ENCODE measurements around the gene SOSTDC1.
"Not testable (repeated sequence)": the region's sequence is repeated elsewhere in the genome, so short reads cannot be mapped to it uniquely, and the experiment has no call there.

SOSTDC1 gene, protein sequence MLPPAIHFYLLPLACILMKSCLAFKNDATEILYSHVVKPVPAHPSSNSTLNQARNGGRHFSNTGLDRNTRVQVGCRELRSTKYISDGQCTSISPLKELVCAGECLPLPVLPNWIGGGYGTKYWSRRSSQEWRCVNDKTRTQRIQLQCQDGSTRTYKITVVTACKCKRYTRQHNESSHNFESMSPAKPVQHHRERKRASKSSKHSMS
- 0 to 1.4 (median 0) reads per million in 17 experiments for total RNA-seq

DNA sequence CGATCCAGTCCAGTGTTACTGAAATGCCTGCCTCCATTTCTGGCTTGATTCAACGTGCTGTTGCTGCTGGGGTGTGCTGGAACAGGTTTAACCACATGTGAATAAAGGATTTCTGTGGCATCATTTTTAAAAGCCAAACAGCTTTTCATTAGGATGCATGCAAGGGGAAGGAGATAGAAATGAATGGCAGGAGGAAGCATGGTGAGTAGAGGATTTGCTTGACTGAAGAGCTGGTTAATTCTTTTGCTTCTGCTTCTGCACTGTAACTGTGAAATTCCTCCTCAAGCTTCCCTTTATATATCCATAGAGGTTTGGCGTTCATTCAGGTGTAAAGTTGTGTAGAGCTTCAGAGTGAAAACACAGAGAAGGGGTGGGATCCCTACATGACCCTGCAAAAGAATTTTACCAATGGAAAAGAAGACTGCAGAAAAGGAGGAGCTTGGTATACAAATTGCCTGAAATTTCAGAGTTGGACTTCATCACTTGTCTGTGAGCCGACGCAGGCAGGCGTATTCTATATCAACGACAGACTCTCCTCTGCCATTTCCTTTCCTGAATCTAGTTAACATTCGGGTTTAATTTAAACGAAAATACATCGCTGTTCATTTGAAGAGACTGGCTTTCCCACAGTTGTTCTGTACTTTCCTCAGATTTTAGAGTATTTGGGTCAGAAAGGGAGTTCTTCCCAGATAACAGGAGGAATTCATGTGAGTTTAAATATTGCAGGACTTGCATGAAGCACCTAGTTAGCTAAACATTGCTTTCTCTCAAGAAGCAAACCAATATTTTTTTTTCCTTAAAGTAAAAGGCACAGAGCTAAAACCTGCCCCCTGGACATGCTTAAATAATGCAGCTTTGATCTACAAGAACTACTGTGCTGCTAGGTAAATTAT lies at the start of gene SOSTDC1:
SOSTDC1 (minus strand) TSS at position 270 of the 893 bp plus-strand sequence; CDS start at position 200, 70 bp downstream.
- no peak for DNase-seq

DNA sequence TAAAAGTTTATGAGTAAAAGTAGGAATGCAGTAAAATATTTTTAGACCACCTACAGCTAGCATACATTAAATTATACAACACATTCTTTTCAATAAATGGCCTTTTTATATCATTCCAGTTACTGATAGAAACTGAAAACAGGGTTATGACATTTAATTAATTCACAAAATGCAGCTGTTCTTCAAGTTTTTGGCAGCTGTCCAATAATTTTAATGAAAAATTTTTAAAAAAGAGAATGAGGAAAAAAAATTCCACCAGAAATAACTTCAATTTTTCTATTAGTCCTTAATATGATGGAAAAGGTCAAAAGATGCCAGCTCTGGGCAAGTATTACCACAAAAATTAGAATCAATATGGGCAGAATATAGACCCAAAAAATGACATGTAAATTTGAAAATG lies 49.2 kb upstream of the SOSTDC1 start:
- DNase-seq = no peak

DNA sequence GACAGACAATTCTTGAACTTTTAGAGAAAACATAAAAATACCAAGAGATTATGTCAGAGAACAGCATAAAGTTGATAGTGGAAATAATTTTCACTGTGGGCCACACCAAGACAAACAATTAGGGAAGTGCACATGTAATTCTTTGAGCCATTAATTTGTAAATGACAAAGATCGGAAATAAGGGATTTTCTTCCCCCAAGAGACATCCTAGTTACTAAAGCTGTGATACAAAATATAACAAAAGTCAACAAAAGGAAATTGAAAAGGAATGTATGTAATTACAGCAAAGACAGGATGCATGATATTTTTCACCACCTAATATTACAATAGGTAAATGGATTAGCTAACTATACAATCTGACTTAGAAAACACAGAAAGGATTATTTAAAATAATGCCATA lies 48.7 kb upstream of the SOSTDC1 start:
- no peak for DNase-seq

DNA sequence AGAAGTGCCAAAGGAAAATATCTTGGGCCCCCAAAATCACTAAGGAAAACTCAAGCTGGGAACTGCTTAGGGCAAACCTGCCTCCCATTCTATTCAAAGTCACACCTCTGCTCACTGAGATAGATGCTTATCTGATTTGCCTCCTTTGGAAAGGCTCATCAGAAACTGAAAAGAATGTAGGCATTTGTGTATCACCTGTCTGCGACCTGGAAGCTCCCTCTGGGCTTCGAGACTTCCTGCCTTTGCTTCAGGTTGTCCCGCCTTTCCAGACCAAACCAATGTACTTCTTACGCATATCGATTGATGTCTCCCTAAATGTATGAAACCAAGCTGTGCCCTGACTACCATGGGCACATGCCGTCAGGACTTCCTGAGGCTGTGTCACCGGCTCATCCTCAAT lies 46.6 kb upstream of the SOSTDC1 start:
- DNase-seq = no peak

DNA sequence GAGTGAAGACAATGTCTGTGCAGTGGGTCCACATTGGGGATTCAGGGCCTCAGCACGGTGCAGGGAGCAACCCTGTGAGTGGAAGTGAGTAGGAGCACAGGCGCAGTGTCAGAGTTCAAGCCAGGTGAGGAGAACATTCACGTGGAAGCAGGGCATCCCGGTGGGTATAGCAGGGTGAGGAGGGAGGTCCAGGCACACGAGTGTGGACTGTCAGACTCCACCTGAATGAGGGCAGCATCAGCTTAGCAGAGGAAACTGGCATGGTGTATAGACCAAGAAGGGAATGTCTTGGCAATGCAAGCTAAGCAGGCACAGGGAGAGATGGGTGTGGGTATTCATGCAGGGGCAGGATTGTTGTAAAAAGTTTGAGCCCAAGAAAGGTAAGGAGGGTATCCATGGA lies 45.8 kb upstream of the SOSTDC1 start:
- no peak for DNase-seq

DNA sequence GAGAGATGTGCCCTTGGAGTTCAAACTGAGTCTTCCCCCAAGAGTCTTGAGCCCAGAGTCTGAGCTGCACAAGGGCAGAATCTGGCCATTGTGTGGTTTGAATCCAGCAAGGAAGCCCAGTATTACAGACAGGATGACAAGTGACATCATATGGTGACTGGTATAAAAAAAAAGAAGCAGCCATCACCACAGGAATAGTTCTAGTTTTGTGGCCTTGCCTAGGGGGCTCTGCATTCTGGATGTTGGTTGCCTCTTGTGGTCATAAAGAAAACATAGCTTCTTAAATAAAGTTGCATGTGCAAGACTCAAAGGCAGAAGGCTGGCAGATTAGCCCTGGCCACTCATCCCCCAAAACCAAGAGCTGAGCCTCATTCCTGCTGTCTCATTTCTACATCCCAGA lies 44.3 kb upstream of the SOSTDC1 start:
- DNase-seq = no peak

DNA sequence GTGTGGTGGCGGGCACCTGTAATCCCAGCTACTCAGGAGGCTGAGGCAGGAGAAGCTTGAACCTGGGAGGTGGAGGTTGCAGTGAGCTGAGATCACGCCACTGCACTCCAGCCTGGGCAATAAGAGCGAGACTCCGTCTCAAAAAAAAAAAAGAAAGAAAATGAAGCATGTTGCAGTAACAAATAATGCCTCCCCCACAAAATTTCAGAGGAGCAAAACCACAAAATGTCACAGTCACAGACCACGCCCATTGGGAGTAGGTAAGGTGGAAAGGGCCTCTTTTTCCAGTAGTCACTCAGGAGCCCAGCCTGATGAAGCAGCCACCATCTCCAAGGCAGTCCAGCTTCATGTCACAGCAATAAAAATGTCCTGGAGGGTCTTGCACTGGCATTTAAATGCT lies 40.9 kb upstream of the SOSTDC1 start:
- DNase-seq = not testable (repeated sequence)

DNA sequence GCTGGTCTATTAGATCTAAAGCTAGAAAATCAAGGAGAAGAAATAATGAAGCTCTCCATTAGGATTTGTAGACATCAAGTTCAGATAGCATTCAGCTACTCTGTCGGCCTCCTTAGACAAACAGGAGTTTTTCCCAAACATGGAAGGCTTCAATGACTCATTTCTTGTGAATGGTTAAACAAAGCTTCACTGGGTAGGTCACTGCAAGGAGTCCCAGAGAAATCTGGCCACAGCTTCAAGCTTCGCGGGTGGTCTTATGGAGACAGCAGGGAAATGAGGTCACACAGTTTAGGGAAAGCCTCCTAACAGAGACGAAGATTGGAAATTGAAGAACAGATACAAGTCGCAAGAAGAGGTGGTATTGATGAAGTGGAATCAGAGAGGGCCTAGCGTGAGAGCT lies 38.5 kb upstream of the SOSTDC1 start:
- no peak for DNase-seq

DNA sequence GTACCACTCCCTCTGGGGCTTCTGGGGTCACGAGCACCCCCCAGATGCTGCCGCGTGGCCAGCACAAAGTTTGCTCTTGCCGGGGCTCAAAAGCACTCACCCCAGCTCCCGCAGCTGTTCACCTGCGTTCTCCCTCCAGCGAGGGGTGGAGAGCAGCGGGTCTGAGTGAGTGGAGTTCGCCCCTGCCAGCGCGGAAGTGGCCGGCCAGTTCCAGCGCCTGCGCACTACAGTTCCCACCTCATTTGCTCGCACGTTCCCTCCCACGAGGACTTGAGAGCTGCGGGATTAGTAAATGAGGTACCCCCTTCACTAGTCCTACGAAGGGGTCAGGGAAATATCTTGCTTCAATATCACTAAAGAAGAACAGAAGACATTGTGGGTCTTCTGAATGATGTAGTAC lies 36.8 kb upstream of the SOSTDC1 start:
- DNase-seq = no peak

DNA sequence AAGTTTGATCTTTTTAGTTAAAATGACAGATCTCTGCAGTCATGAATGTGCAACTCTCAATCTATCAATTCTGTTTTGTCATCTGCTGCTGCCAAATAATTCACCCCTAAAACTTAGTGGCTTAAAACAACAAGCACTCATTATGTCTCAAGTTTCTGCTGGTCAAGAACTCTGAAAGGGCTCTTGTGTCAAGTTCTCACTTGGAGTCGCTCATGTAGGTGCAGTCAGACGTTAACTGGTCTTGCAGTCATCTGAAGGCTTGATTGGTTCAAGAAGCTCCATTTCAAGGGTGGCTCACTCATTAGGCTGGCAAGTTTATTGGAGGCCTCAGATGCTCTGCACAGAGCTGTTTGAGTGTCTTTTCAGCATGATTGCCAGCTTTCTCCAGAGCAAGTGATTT lies 32.6 kb upstream of the SOSTDC1 start:
- no peak for DNase-seq

DNA sequence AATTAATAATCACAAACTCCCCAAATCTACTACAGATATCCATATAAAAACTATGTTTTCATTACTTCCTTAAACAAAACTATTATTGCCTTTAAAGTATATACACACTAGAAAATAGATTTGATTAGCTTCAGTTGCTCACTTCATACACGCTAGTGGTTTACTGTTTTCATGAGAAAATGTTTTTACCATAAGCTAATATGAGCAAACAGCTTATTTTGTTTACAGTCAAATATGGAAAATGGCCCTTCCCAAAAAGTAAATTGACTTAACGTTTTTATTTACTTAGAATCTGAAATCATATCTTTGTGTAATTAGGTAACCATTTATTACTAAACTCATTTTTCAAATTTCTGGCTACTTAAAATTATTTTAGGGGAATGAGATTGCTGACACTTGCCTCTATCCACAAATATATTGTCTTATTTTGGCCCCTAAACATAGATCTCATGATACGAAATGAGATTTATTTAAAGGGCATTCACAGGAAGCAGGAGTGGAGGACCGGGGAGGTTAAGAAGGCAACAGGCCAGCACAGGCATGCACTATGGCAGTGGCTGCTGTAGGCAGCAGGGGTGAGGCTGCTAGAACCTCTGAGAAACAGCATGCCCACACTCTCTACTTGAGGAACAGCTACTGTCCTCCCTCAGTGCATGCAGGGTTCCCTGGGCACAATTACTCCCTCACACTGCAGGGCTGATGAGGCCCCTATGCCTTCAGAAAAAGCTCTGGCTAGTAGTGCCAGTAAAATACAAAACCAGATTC lies 29.6 kb upstream of the SOSTDC1 start:
- DNase-seq = peak in 3 of 4 experiments; percentile 6 to 11 (median 8)

DNA sequence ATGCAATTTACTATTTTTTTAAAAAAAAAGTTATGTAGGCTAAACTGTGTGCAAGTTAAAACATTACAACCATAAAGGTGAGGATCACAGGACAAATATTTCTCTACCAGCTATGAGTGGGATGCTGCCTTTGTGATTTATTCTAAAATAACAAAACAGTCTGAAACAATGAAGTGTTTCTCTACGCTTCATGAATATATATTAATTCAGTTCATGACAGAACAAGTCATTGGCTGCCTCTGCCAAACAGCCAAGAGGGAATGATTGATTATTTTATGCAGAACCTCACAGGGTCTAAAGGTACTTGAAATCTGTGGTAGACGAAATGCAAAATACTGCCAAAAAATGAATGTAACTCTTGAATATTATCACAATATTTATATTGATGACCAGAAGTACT lies 29.0 kb upstream of the SOSTDC1 start:
- DNase-seq = no peak

DNA sequence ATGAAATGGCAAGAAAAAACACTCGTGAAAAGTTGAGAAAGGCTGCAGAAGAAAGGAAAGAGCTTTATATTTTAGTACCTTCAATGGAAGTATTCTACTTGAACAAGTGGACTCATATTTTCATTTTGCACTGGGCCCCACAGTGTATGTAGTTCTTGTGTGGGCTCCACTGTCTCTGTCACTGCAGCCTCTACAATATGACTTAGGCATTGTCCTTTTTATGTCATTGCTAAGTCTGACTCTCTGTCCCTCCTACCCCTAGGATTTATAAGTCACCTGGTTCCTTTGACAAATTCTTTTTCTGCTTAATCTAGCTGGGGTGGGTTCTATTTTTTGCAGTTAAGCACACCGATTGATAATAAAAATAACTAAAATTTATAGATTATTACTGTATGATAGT lies 27.7 kb upstream of the SOSTDC1 start:
- no peak for DNase-seq

DNA sequence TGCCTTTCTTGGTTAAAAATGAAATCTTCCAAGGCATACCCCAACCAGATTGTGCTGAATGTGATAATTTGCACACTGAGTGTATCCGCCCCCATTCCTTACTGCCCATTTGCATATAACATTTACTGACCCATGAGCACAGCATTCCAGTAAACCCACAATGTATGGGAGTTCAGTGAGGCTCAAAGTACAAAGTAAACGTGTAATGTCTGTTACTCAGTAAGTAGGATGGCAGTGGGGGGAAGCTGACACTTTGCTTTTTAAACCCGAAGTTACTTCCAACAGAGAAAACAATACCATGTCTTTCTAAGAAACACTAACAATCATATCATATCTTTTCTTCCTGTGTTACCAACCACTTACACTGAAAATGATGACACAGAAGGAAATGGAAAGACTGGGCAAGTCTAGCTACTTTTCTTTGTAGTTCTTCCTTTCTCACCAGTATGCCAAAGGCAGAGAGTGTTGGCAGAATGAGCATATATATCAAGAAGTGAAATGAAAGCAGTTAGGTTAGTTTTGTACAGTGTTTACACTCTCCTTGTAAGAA lies 27.1 kb upstream of the SOSTDC1 start:
- no peak for DNase-seq

DNA sequence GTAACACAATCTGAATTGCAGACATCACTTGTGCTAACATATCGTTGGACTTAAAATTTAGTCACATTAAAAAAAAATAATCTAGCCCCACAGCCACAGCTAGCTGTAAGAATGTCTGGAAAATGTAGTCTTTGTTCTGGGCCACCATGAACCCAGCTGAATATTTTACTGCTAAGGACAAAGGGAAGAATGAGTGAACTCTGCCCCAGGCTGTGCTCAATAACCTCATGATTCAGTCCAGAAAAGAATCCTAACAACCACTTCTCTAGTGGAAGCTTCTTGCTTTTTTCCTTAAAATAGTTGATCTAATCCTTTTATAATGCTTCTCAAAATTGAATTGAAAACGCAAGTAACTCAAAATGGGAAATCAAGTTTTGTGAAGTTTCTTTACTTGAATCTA lies 25.6 kb upstream of the SOSTDC1 start:
- DNase-seq = no peak

DNA sequence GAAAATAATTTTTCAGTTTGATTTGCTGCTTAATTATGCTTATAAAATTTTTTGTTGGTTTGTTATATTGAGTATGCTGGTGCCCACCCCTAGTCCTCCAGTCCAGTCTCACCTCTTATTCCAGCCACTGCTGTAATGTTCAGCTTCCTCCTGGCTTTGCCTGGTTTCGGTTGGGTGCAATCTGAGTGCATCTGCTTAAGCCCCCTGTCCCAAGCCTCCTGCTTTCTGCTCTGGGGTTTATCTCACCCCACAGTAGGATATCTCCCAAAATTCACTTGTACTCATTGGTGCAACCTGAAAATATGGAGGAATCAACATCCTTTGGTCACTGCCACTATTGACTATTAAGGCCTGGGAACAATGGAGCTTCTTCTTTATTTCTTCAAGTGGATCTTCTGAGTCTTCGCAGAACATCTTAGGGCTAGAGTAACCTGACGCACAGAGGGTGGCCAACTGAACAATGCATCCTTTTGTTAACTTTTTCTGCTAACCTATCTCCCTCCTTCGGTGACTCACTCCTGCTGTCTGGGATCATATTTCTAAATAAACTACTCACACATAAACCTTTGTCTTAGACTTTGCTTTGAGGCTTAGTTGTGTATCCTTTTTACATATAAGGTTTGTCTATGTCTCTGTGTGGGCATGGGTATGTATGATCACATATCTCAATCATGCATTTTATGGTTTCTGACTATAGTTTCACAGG lies 19.1 kb upstream of the SOSTDC1 start:
- no peak for DNase-seq

DNA sequence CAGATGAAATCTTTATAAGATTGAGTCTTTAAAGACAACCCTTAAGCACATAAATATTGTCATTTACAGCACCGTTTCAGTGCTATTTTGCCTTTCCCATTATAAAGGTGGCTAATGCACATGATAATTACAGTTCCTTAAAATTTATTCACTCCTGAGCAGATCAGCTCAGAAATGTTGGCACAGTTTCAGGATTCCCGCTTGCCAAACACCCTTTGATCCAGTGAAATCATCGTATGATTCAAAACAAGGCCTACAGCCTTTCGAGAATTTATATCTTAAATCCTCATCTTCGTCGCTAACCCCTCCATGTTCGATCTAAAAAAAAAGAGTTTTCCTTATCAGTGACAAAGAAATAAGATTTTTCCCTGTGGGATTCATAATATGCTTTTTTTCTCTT lies 14.1 kb upstream of the SOSTDC1 start:
- DNase-seq = no peak

DNA sequence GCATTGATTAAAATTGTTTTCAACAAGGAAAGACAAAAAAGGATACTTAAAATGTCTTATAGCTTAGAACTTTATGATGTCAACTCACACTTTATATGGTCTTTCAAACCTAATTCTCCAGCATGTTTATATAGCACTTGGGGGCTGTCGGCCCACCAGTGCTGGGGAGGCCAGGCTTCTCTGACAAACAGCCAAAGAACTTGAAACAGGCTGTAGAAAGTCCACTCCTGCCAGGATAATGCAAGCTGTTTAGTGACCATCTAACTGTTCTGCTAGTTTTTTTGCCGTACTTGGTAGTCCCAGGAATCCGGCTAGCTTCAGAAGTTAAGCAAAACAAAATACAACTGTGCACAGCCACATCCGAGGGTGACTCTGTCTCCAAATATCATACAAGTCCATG lies 13.6 kb upstream of the SOSTDC1 start:
- DNase-seq = no peak

DNA sequence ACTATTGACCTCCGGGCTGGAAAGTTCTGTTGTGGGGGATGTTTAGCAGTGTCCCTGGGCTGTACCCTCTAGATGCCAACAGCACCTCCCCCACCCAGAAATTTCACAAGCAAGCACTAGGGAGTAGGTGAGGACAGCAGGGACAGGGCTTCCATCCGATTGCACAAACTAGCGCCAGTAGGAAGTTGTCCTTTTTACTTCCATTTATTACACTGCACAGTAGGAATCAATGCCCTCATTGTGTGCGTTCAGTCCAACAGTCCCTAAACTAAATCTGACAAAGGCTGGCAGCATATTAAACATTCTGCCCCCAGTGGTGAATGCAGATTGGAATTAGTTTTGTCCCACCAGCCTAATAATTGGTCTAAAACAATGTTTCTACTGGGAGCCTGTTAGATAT lies 6.4 kb upstream of the SOSTDC1 start:
- DNase-seq = no peak

DNA sequence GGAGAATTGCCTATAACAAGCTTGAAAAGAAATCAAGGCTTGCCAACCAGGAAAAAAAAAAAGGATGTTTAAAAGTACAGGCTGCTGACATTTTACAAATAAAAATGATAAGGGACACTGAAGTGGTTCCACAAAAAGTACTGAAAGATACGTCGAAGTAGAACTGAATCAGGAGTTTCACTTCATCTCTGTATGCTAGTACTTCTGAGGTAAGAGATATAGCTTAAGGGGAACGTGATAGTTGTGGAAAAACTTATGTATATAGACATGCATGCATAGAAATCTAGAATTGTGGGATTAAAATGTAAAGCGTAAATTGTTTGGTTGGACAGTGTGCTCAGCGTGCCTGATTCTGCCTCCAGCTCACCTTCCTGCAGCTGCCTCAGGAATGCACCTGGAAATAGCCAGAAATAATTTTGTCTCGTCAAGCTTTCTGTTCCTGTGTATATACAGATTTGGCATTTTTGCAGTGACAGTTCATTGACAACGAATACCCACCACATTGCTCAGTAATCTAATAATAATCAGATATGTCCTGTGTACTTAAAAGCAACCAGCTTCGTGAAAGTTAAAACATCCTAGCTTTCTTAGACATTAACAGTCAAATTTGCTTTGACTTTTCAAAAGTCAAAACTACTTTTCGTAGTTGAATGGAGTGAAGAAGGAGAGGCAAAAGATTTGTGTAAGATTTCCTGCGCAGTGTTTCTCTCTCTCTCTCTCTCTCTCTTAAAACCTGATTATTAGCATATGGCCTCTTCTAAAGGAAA lies 1.4 kb downstream of the SOSTDC1 start:
- no peak for DNase-seq

DNA sequence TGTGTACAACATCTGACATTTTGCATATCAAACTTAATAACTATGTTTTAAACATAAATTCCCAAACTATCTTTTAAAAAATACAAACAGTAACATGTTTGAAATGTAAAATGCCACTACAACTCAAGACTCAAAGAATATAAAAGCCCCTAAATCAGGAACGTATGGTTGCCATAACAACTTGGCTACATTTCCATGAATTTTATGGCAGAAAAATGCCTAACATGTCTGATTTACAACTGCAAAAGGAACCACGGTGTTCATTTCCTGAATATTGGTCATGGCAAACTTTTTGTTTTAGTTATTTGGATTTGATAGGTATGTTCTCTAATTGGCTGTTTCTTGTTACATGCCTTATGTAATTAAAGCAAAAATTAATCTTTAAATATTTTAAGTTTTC lies 2.0 kb downstream of the SOSTDC1 start:
- DNase-seq = no peak

DNA sequence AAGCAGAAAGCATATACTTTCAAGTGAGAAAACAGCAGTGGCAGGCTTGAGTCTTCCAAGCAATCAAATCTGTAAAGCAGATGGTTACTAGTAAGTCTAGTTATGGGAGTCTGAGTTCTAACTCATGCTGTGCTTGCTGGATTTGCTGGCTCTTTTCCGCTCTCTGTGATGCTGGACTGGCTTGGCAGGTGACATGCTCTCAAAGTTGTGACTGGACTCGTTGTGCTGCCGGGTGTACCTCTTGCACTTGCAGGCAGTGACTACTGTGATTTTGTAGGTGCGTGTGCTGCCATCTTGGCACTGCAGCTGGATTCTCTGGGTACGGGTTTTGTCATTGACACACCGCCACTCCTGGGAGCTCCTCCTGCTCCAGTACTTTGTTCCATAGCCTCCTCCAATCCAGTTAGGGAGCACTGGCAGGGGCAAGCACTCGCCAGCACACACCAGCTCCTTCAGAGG lies 3.1 kb downstream of the SOSTDC1 start:
- no peak for DNase-seq

Measured in suppressor macrophage (primary cell).